Large intestine (tissue), 3 donors: Measurements from ENCODE around the gene ZNF615. TPM values are rescaled to one million over a fixed set of nuclear protein-coding genes. Genes with fewer than 3 reads are reported as not detected.
"Not testable (repeated sequence)": the region's sequence is repeated elsewhere in the genome, so short reads cannot be mapped to it uniquely, and the experiment has no call there.

Experiments
- DNase-seq, 2 donors: peaks; one replicate each; pipeline versions ENCODE4 v3.0.0 to v3.0.0-alpha.2; 2013
- H3K27ac ChIP-seq: one replicate; pipeline ENCODE4 v1.5.1; 2013; ENCODE audit warnings: low read length
- H3K27me3 ChIP-seq: 2 replicates; pipeline ENCODE4 v1.6.1; 2013; ENCODE audit warnings: low read length; ENCODE audit not compliant: control insufficient read depth, insufficient read depth
- H3K36me3 ChIP-seq: 2 replicates; pipeline ENCODE4 v1.6.1; 2013; ENCODE audit warnings: low read length; ENCODE audit not compliant: control insufficient read depth, insufficient read depth
- H3K4me1 ChIP-seq: one replicate; pipeline ENCODE4 v1.6.1; 2013; ENCODE audit warnings: low read length; ENCODE audit not compliant: control insufficient read depth, insufficient read depth
- H3K4me3 ChIP-seq: one replicate; pipeline ENCODE4 v1.5.1; 2013; ENCODE audit warnings: low read length
- H3K9me3 ChIP-seq: one replicate; pipeline ENCODE4 v1.6.1; 2013; ENCODE audit warnings: mild to moderate bottlenecking, low read depth, low read length, moderate library complexity; ENCODE audit not compliant: control insufficient read depth
- WGBS: methylation state at CpG from one replicate; pipeline ENCODE4 v1.1.5; 2013; ENCODE audit warnings: low lambda C conversion rate; ENCODE audit not compliant: insufficient coverage; 5-methylcytosine and 5-hydroxymethylcytosine counted together
- polyA plus RNA-seq: library from polyadenylated mRNA; unstranded; fragments of 120-200 nt; gene quantifications from one replicate; pipeline ENCODE4 v1.2.1, GENCODE V29; 2013

ZNF615 gene
- polyA plus RNA-seq, 1 donor = 9.2 TPM

- not testable (repeated sequence) for H3K27me3 ChIP-seq, H3K4me3 ChIP-seq, H3K4me1 ChIP-seq, H3K27ac ChIP-seq, DNase-seq
- Histone ChIP-seq H3K36me3 (peaks cover 38% of the 10 kb centered on the region), H3K9me3 (peaks cover 25% of the 10 kb centered on the region)
- WGBS = no CpG with 5 or more reads among the region's 15 CpGs
Measured at GRCh38 chr19:52026255-52026990, 18.4 kb upstream of the ZNF615 start.

GRCh38 chr19:52024478-52024877 lies 16.5 kb upstream of the ZNF615 start:
- Histone ChIP-seq H3K36me3 (peaks cover 56% of the 10 kb centered on the region), H3K9me3 (peaks cover 29% of the 10 kb centered on the region)
- H3K27me3 ChIP-seq, H3K4me3 ChIP-seq, H3K27ac ChIP-seq, H3K4me1 ChIP-seq, DNase-seq: not testable (repeated sequence)
- 80% methylated on average over 2 of the region's 4 CpGs for WGBS

GRCh38 chr19:52022193-52022592 lies 14.2 kb upstream of the ZNF615 start:
- peaks cover 42% of the 10 kb centered on the region for H3K9me3 ChIP-seq
- H3K36me3 ChIP-seq = peaks cover 71% of the 10 kb centered on the region
- no peaks in the 10 kb centered on the region for H3K4me1 ChIP-seq
- DNase-seq = no peak
- H3K4me3 ChIP-seq = no peak overlapping the region
- H3K27ac ChIP-seq = no peak overlapping the region
- H3K27me3 ChIP-seq = no peaks in the 10 kb centered on the region
- WGBS = no CpG with 5 or more reads among the region's 15 CpGs

GRCh38 chr19:52020506-52020905 lies 12.5 kb upstream of the ZNF615 start:
- Histone ChIP-seq H3K9me3 (peaks cover 44% of the 10 kb centered on the region), H3K36me3 (peaks cover 82% of the 10 kb centered on the region), H3K27me3 (no peaks in the 10 kb centered on the region), H3K4me1 (no peaks in the 10 kb centered on the region), H3K4me3 (no peak overlapping the region), H3K27ac (no peak overlapping the region)
- WGBS = no CpG with 5 or more reads among the region's 4 CpGs
- no peak for DNase-seq

GRCh38 chr19:52010674-52011073 lies 2.7 kb upstream of the ZNF615 start:
- no peak for DNase-seq
- Histone ChIP-seq H3K27me3 (no peaks in the 10 kb centered on the region), H3K36me3 (peaks cover 10% of the 10 kb centered on the region), H3K4me3 (no peak overlapping the region), H3K27ac (no peak overlapping the region), H3K4me1 (peaks cover 3% of the 10 kb centered on the region), H3K9me3 (peaks cover 24% of the 10 kb centered on the region)
- WGBS = no CpG with 5 or more reads among the region's 1 CpG

- peaks cover 10% of the 10 kb centered on the region for H3K36me3 ChIP-seq
- peak overlapping the region; percentile 75 for H3K27ac ChIP-seq
- peaks cover 3% of the 10 kb centered on the region for H3K4me1 ChIP-seq
- H3K27me3 ChIP-seq = no peaks in the 10 kb centered on the region
- peak in 1 of 2 donors; percentile 10 for DNase-seq
- H3K9me3 ChIP-seq = peaks cover 28% of the 10 kb centered on the region
- no CpG with 5 or more reads among the region's 9 CpGs for WGBS
- peak overlapping the region; percentile 81 for H3K4me3 ChIP-seq
Measured at GRCh38 chr19:52007451-52007805, 583 bp downstream of the ZNF615 start.

GRCh38 chr19:51994048-51994644 lies 13.9 kb downstream of the ZNF615 start:
- Histone ChIP-seq H3K4me1 (no peaks in the 10 kb centered on the region), H3K27me3 (no peaks in the 10 kb centered on the region), H3K36me3 (peaks cover 36% of the 10 kb centered on the region), H3K9me3 (peaks cover 59% of the 10 kb centered on the region), H3K4me3 (no peak overlapping the region), H3K27ac (no peak overlapping the region)
- no CpG with 5 or more reads among the region's 2 CpGs for WGBS
- no peak for DNase-seq

- H3K4me1 ChIP-seq = no peaks in the 10 kb centered on the region
- WGBS = 100% methylated on average over 2 of the region's 10 CpGs
- no peaks in the 10 kb centered on the region for H3K27me3 ChIP-seq
- no peak overlapping the region for H3K27ac ChIP-seq
- no peak overlapping the region for H3K4me3 ChIP-seq
- peaks cover 33% of the 10 kb centered on the region for H3K36me3 ChIP-seq
- peaks cover 59% of the 10 kb centered on the region for H3K9me3 ChIP-seq
- DNase-seq = no peak
Measured at GRCh38 chr19:51993422-51993821, 14.6 kb downstream of the ZNF615 start.

GRCh38 chr19:51986309-51987291 lies 21.4 kb downstream of the ZNF615 start, which contains the start of gene ZNF350:
Gene ZNF350, minus strand, starts transcription at chr19:51986840. Its CDS starts 12,480 bp downstream, at chr19:51974360.
- peaks cover 6% of the 10 kb centered on the region for H3K36me3 ChIP-seq
- peaks cover 38% of the 10 kb centered on the region for H3K9me3 ChIP-seq
- WGBS = no CpG with 5 or more reads among the region's 33 CpGs
- H3K27me3 ChIP-seq = no peaks in the 10 kb centered on the region
- H3K27ac ChIP-seq = peak within 1 kb of the TSS; percentile 68
- peak within 1 kb of the TSS; percentile 86 for H3K4me3 ChIP-seq
- no peaks in the 10 kb centered on the region for H3K4me1 ChIP-seq
- peak; percentile 94 to 98 for DNase-seq

GRCh38 chr19:51983361-51983760 lies 24.6 kb downstream of the ZNF615 start:
- Histone ChIP-seq H3K4me3 (no peak overlapping the region), H3K27me3 (no peaks in the 10 kb centered on the region), H3K27ac (no peak overlapping the region), H3K36me3 (peaks cover 11% of the 10 kb centered on the region), H3K9me3 (peaks cover 27% of the 10 kb centered on the region), H3K4me1 (no peaks in the 10 kb centered on the region)
- no peak for DNase-seq
- no CpG with 5 or more reads among the region's 4 CpGs for WGBS
